Measurements from ENCODE around the gene COL6A2.
"Not testable (repeated sequence)": the region's sequence is repeated elsewhere in the genome, so short reads cannot be mapped to it uniquely, and the experiment has no call there.

Gene COL6A2

GRCh38 chr21:46161633-46162592 lies 64.0 kb downstream of the COL6A2 start:
- FAIRE-seq (no peak), DNase-seq (ENCODE audit: extremely low spot score, insufficient read length, low read depth) (no peak)

GRCh38 chr21:46163380-46163779 lies 65.5 kb downstream of the COL6A2 start:
- DNase-seq (ENCODE audit: extremely low spot score, insufficient read length, low read depth) (no peak), FAIRE-seq (no peak)

GRCh38 chr21:46165098-46165497 lies 67.2 kb downstream of the COL6A2 start:
- FAIRE-seq (no peak), DNase-seq (ENCODE audit: extremely low spot score, insufficient read length, low read depth) (no peak)

GRCh38 chr21:46168238-46168637 lies 70.3 kb downstream of the COL6A2 start:
- FAIRE-seq (no peak), DNase-seq (ENCODE audit: extremely low spot score, insufficient read length, low read depth) (no peak)

GRCh38 chr21:46168659-46169386 lies 70.9 kb downstream of the COL6A2 start:
- no peak for DNase-seq (ENCODE audit: extremely low spot score, insufficient read length, low read depth)
- no peak for FAIRE-seq

- FAIRE-seq; DNase-seq (ENCODE audit: extremely low spot score, insufficient read length, low read depth): not testable (repeated sequence)
Measured at GRCh38 chr21:46170436-46171193, 72.7 kb downstream of the COL6A2 start.

GRCh38 chr21:46171585-46171984 lies 73.7 kb downstream of the COL6A2 start:
- FAIRE-seq, result no peak
- no peak for DNase-seq (ENCODE audit: extremely low spot score, insufficient read length, low read depth)

GRCh38 chr21:46171996-46172862 lies 74.3 kb downstream of the COL6A2 start:
- no peak for DNase-seq (ENCODE audit: extremely low spot score, insufficient read length, low read depth)
- FAIRE-seq, result no peak

GRCh38 chr21:46172863-46173528 lies 75.1 kb downstream of the COL6A2 start:
- no peak for FAIRE-seq
- no peak for DNase-seq (ENCODE audit: extremely low spot score, insufficient read length, low read depth)

- DNase-seq (ENCODE audit: extremely low spot score, insufficient read length, low read depth) (no peak), FAIRE-seq (no peak)
Measured at GRCh38 chr21:46173573-46173972, 75.7 kb downstream of the COL6A2 start.

GRCh38 chr21:46176443-46177129 lies 78.7 kb downstream of the COL6A2 start:
- FAIRE-seq; DNase-seq (ENCODE audit: extremely low spot score, insufficient read length, low read depth): not testable (repeated sequence)

- DNase-seq (ENCODE audit: extremely low spot score, insufficient read length, low read depth), result no peak
- FAIRE-seq, result no peak
Measured at GRCh38 chr21:46178961-46179360, 81.0 kb downstream of the COL6A2 start.

Measured in GM18507 (cell line).